HEK293T (cell line): ENCODE measurements around the gene COA1.

Experiments
- CTCF ChIA-PET: fragments of 350-600 bp; formaldehyde crosslinking; extraction: SDS; loops from one replicate; lab custom pipeline; 2021; ENCODE audit warnings: antibody characterized with exemption, inconsistent platforms; lab: Yijun Ruan, JAX
- POLR2A ChIA-PET: fragments of 350-600 bp; formaldehyde crosslinking; extraction: SDS; loops from one replicate; lab custom pipeline; 2020; ENCODE audit warnings: antibody characterized with exemption, inconsistent platforms; lab: Yijun Ruan, JAX
- DNase-seq: peaks from one replicate; pipeline ENCODE4 v3.0.0; 2012; ENCODE audit warnings: mixed read lengths; ENCODE audit errors: extremely low spot score
- ARNT ChIP-seq: fragments of 450-650 bp; IDR thresholded peaks from 2 replicates; pipeline ENCODE4 v1.6.1; 2017; ENCODE audit warnings: mild to moderate bottlenecking
- BHLHE40 ChIP-seq: fragments of 450-650 bp; IDR thresholded peaks from 2 replicates; pipeline ENCODE4 v1.6.1; 2016; ENCODE audit warnings: mild to moderate bottlenecking, moderate library complexity, borderline replicate concordance
- CTBP1 ChIP-seq: fragments of 450-650 bp; IDR thresholded peaks from 2 replicates; pipeline ENCODE4 v1.6.1; 2016; ENCODE audit warnings: borderline replicate concordance
- ELF4 ChIP-seq: fragments of 450-650 bp; IDR thresholded peaks from 2 replicates; pipeline ENCODE4 v1.6.1; 2017; ENCODE audit warnings: antibody characterized with exemption
- FOXA1 ChIP-seq: fragments of 450-650 bp; IDR thresholded peaks from 2 replicates; pipeline ENCODE4 v1.6.1; 2016; ENCODE audit warnings: mild to moderate bottlenecking
- FOXK2 ChIP-seq: fragments of 450-650 bp; IDR thresholded peaks from 2 replicates; pipeline ENCODE4 v1.6.1; 2016; ENCODE audit warnings: mild to moderate bottlenecking
- FOXM1 ChIP-seq: fragments of 450-650 bp; IDR thresholded peaks from 2 replicates; pipeline ENCODE4 v1.6.1; 2017; ENCODE audit warnings: mild to moderate bottlenecking, borderline replicate concordance
- HDGF ChIP-seq: fragments of 450-650 bp; IDR thresholded peaks from 2 replicates; pipeline ENCODE4 v1.6.1; 2017; ENCODE audit warnings: antibody characterized with exemption, borderline replicate concordance
- L3MBTL2 ChIP-seq: fragments of 450-650 bp; conservative IDR thresholded peaks from 2 replicates; pipeline ENCODE4 v1.6.1; 2016; ENCODE audit warnings: mild to moderate bottlenecking
- LEF1 ChIP-seq: fragments of 450-650 bp; IDR thresholded peaks from 2 replicates; pipeline ENCODE4 v1.6.1; 2017; ENCODE audit warnings: mild to moderate bottlenecking, borderline replicate concordance
- NFRKB ChIP-seq: fragments of 450-650 bp; IDR thresholded peaks from 2 replicates; pipeline ENCODE4 v1.6.1; 2016; ENCODE audit warnings: mild to moderate bottlenecking, moderate library complexity
- PKNOX1 ChIP-seq: fragments of 450-650 bp; IDR thresholded peaks from 2 replicates; pipeline ENCODE4 v1.6.1; 2016
- SP1 ChIP-seq: fragments of 450-650 bp; IDR thresholded peaks from 2 replicates; pipeline ENCODE4 v1.6.1; 2017
- SUZ12 ChIP-seq: fragments of 450-650 bp; IDR thresholded peaks from 2 replicates; pipeline ENCODE4 v1.6.1; 2016; ENCODE audit warnings: mild to moderate bottlenecking
- TARDBP ChIP-seq: fragments of 450-650 bp; IDR thresholded peaks from 2 replicates; pipeline ENCODE4 v1.6.1; 2016
- ZNF384 ChIP-seq: fragments of 450-650 bp; IDR thresholded peaks from 2 replicates; pipeline ENCODE4 v1.6.1; 2016

COA1 gene

GRCh38 chr7:43671521-43671920, 57.8 kb downstream of the COA1 start:
- DNase-seq, result no peak
- POLR2A ChIA-PET, result no interaction called here

GRCh38 chr7:43669286-43670081, 59.8 kb downstream of the COA1 start:
- no peak for DNase-seq
- CTCF ChIA-PET, result interaction anchor here (0.6 to 0.9 kb wide), 2 partner anchors 87 to 1043 kb away, joined by 3 read pairs; partner anchors contain the start of gene STK17A
- POLR2A ChIA-PET, result no interaction called here
- no peak for TF ChIP-seq ZNF384
- peak; percentile 78 for TF ChIP-seq PKNOX1
- TF ChIP-seq L3MBTL2, result no peak
- TF ChIP-seq FOXK2, result no peak
- TF ChIP-seq TARDBP, result no peak
- no peak for TF ChIP-seq FOXM1
- no peak for TF ChIP-seq SP1

More at GRCh38 chr7:43671521-43671920, 57.8 kb downstream of the COA1 start:
- CTCF ChIA-PET, result no interaction called here
- TF ChIP-seq FOXK2, result no peak
- no peak for TF ChIP-seq BHLHE40
- TF ChIP-seq LEF1, result no peak
- TF ChIP-seq CTBP1, result no peak
- no peak for TF ChIP-seq PKNOX1
- TF ChIP-seq TARDBP, result no peak
- no peak for TF ChIP-seq HDGF
- no peak for TF ChIP-seq SP1
- TF ChIP-seq ZNF384, result no peak
- TF ChIP-seq FOXM1, result no peak
- no peak for TF ChIP-seq ELF4
- no peak for TF ChIP-seq SUZ12
- no peak for TF ChIP-seq ARNT
- TF ChIP-seq L3MBTL2, result no peak
- no peak for TF ChIP-seq FOXA1
- no peak for TF ChIP-seq NFRKB

- no peak for DNase-seq
- TF ChIP-seq FOXA1 (no peak), TARDBP (no peak), FOXK2 (no peak), LEF1 (no peak), ZNF384 (no peak), NFRKB (no peak), ARNT (no peak), FOXM1 (no peak), CTBP1 (no peak), BHLHE40 (no peak), L3MBTL2 (no peak), ELF4 (no peak), SUZ12 (no peak), PKNOX1 (no peak), HDGF (no peak), SP1 (no peak)
- ChIA-PET CTCF (no interaction called here), POLR2A (interaction anchor here (0.9 kb wide), 1 partner anchor 85 kb away, joined by 3 read pairs; the partner anchor contains the start of gene STK17A)
These were observed 61.3 kb downstream of the COA1 start for GRCh38 chr7:43668035-43668434.

- ChIA-PET CTCF (no interaction called here), POLR2A (no interaction called here)
- DNase-seq, result no peak
- no peak for TF ChIP-seq NFRKB
These were observed 62.4 kb downstream of the COA1 start for GRCh38 chr7:43666938-43667337.

GRCh38 chr7:43664681-43665080, 64.6 kb downstream of the COA1 start:
- ChIA-PET POLR2A (interaction anchor here (1.6 kb wide), 1 partner anchor 65 kb away, joined by 3 read pairs; the partner anchor contains the start of gene COA1), CTCF (interaction anchor here (0.9 kb wide), 1 partner anchor 82 kb away, joined by 4 read pairs; the partner anchor contains the start of gene STK17A)
- no peak for DNase-seq
- TF ChIP-seq FOXA1, result no peak
- no peak for TF ChIP-seq ARNT
- TF ChIP-seq PKNOX1, result 0 out of 2 replicates have a peak, but pooled peaks have one; percentile 13
- TF ChIP-seq FOXM1, result no peak
- TF ChIP-seq L3MBTL2, result no peak
- no peak for TF ChIP-seq ELF4
- no peak for TF ChIP-seq TARDBP
- no peak for TF ChIP-seq LEF1

- CTCF ChIA-PET, result no interaction called here
- no peak for TF ChIP-seq BHLHE40
- TF ChIP-seq SUZ12, result no peak
- TF ChIP-seq NFRKB, result no peak
- no peak for TF ChIP-seq ARNT
- TF ChIP-seq CTBP1, result no peak
- TF ChIP-seq L3MBTL2, result no peak
- no peak for TF ChIP-seq FOXA1
- no peak for TF ChIP-seq TARDBP
- TF ChIP-seq FOXM1, result no peak
- no peak for TF ChIP-seq LEF1
- TF ChIP-seq ZNF384, result no peak
- TF ChIP-seq HDGF, result no peak
- POLR2A ChIA-PET, result no interaction called here
These were observed 69.2 kb downstream of the COA1 start for GRCh38 chr7:43660141-43660540.

More at GRCh38 chr7:43660141-43660540, 69.2 kb downstream of the COA1 start:
- no peak for DNase-seq
